HepG2 (cell line): Measurements from ENCODE around the gene PLEKHG4B. TPM values are rescaled to one million over a fixed set of nuclear protein-coding genes. Genes with fewer than 3 reads are reported as not detected.

Experiments used
- ATAC-seq: fragments of 200-7000 bp; cut with Tn5 transposase; 3 replicates; pipeline ENCODE4 v1.9.1; 2020; ENCODE audit warnings: mild to moderate bottlenecking, moderate library complexity
- BruUV-seq: library from RNA; stranded (reverse); fragments of 400-500 nt; replicated peaks from 2 replicates; lab custom pipeline; 2021; lab: Mats Ljungman, UMichigan
- CTCF ChIA-PET: fragments of 300-600 bp; formaldehyde crosslinking; extraction: SDS; loops from one replicate; lab custom pipeline; 2021; ENCODE audit warnings: low total read pairs, inconsistent platforms, low intra/inter-chr PET ratio; lab: Yijun Ruan, JAX
- POLR2A ChIA-PET: fragments of 350-600 bp; sonication (Branson Sonifier 250); formaldehyde crosslinking; loops from one replicate; lab custom pipeline; 2020; ENCODE audit warnings: antibody characterized with exemption, inconsistent platforms; lab: Yijun Ruan, JAX
- DNase-seq: peaks from one replicate; pipeline ENCODE4 v3.0.0-alpha.2; 2015; ENCODE audit warnings: low spot score
- FAIRE-seq: peaks from 3 replicates; lab custom pipeline; 2011; peaks lifted over from hg19 to GRCh38; lab: Jason Lieb, UNC
- H2AFZ ChIP-seq: one replicate; pipeline ENCODE4 v1.6.1; 2011; ENCODE audit warnings: low read length, inconsistent platforms
- H3K27ac ChIP-seq: fragments of 300-600 bp; 3 replicates; pipeline ENCODE4 v1.8.0; 2011; ENCODE audit warnings: mixed run types, mild to moderate bottlenecking, mixed read lengths, low read length, inconsistent platforms; ENCODE audit not compliant: insufficient read depth; ENCODE audit errors: extremely low read length
- H3K27me3 ChIP-seq, 2 experiments: fragments of 200-600 bp in 1 of 2; 2 replicates in 1 of 2; 3 replicates in 1 of 2; pipeline versions ENCODE4 v1.6.0 to v1.8.0; 2011; ENCODE audit warnings: low read length in 2 of 2, mild to moderate bottlenecking in 2 of 2, moderate library complexity in 2 of 2, inconsistent platforms in 1 of 2; ENCODE audit not compliant: insufficient read depth in 2 of 2, control insufficient read depth in 1 of 2
- H3K36me3 ChIP-seq, 2 experiments: fragments of 200-600 bp in 1 of 2; replicated peaks in 1 of 2; 2 replicates in 1 of 2; 3 replicates in 1 of 2; pipeline versions ENCODE4 v1.5.1 to v1.8.0; 2011; ENCODE audit warnings: low read length in 2 of 2, inconsistent platforms in 1 of 2; ENCODE audit not compliant: insufficient read depth in 2 of 2, control insufficient read depth in 1 of 2
- H3K4me1 ChIP-seq: 2 replicates; pipeline ENCODE4 v1.5.1; 2012; ENCODE audit warnings: low read length, inconsistent platforms; ENCODE audit not compliant: insufficient read depth
- H3K4me2 ChIP-seq: 2 replicates; pipeline ENCODE4 v1.6.0; 2011; ENCODE audit warnings: low read depth, low read length, inconsistent platforms
- H3K4me3 ChIP-seq, 3 experiments: fragments of 200-600 bp in 1 of 3; sonication (generic), shearing (Covaris generic) in 1 of 3; replicated peaks in 1 of 3; 2 replicates each; pipeline ENCODE4 v1.5.1; 2011 to 2016; ENCODE audit warnings: low read length in 3 of 3, inconsistent platforms in 2 of 3, low read depth in 2 of 3, mild to moderate bottlenecking in 2 of 3, control low read depth in 1 of 3, mixed read lengths in 1 of 3; ENCODE audit not compliant: insufficient read depth in 1 of 3
- H3K79me2 ChIP-seq: one replicate; pipeline ENCODE4 v1.6.1; 2011; ENCODE audit warnings: low read length, inconsistent platforms; ENCODE audit not compliant: insufficient read depth
- H3K9ac ChIP-seq: 2 replicates; pipeline ENCODE4 v1.6.0; 2011; ENCODE audit warnings: mild to moderate bottlenecking, low read depth, low read length, inconsistent platforms; ENCODE audit not compliant: insufficient read depth
- H3K9me3 ChIP-seq: 2 replicates; pipeline ENCODE4 v1.5.1; 2012; ENCODE audit warnings: mild to moderate bottlenecking, low read length
- H4K20me1 ChIP-seq: 2 replicates; pipeline ENCODE4 v1.6.0; 2011; ENCODE audit warnings: inconsistent platforms, mild to moderate bottlenecking, low read length, moderate library complexity; ENCODE audit not compliant: insufficient read depth
- BHLHE40 ChIP-seq: IDR thresholded peaks from 2 replicates; pipeline ENCODE4 v1.6.1; 2011; ENCODE audit warnings: low read length, improper control_type of control experiment
- CCAR2 ChIP-seq: fragments of 200-400 bp; formaldehyde crosslinking; optimal IDR thresholded peaks from 2 replicates; pipeline ENCODE3; 2018; ENCODE audit warnings: low read depth, mild to moderate bottlenecking, low read length, moderate library complexity
- E2F5 ChIP-seq: sonication (generic); formaldehyde crosslinking; conservative IDR thresholded peaks from 2 replicates; pipeline ENCODE4 v1.4.0; 2020; ENCODE audit warnings: missing genetic modification reagents
- HBP1 ChIP-seq: IDR thresholded peaks from 2 replicates; pipeline ENCODE4 v1.6.1; 2016; ENCODE audit warnings: low read depth, control low read depth
- HES4 ChIP-seq: sonication (generic); formaldehyde crosslinking; IDR thresholded peaks from 2 replicates; pipeline ENCODE4 v1.9.0; 2021; ENCODE audit warnings: mild to moderate bottlenecking, missing genetic modification reagents, borderline replicate concordance
- PAWR ChIP-seq: sonication (generic); formaldehyde crosslinking; IDR thresholded peaks from 2 replicates; pipeline ENCODE4 v1.4.0; 2020; ENCODE audit warnings: missing genetic modification reagents, mild to moderate bottlenecking, borderline replicate concordance
- PAX8 ChIP-seq: sonication (generic); formaldehyde crosslinking; IDR thresholded peaks from 2 replicates; pipeline ENCODE4 v1.8.0; 2022; ENCODE audit warnings: mild to moderate bottlenecking, missing genetic modification reagents, borderline replicate concordance
- REXO4 ChIP-seq: sonication (generic); formaldehyde crosslinking; IDR thresholded peaks from 2 replicates; pipeline ENCODE4 v1.8.0; 2022; ENCODE audit warnings: missing genetic modification reagents, mild to moderate bottlenecking, borderline replicate concordance
- SMAD3 ChIP-seq: sonication (generic); formaldehyde crosslinking; IDR thresholded peaks from 2 replicates; pipeline ENCODE4 v1.4.0; 2020; ENCODE audit warnings: missing genetic modification reagents
- SP140L ChIP-seq: sonication (generic); formaldehyde crosslinking; IDR thresholded peaks from 2 replicates; pipeline ENCODE4 v1.4.0; 2020; ENCODE audit warnings: missing genetic modification reagents, borderline replicate concordance
- THYN1 ChIP-seq: sonication (generic); formaldehyde crosslinking; IDR thresholded peaks from 2 replicates; pipeline ENCODE4 v1.8.1; 2023; ENCODE audit warnings: low read depth, mild to moderate bottlenecking, moderate library complexity, missing genetic modification reagents, borderline replicate concordance
- TOE1 ChIP-seq: sonication (generic); formaldehyde crosslinking; IDR thresholded peaks from 2 replicates; pipeline ENCODE4 v1.4.0; 2020; ENCODE audit warnings: mild to moderate bottlenecking, missing genetic modification reagents
- ZNF383 ChIP-seq: sonication (generic); formaldehyde crosslinking; IDR thresholded peaks from 2 replicates; pipeline ENCODE4 v1.4.0; 2020; ENCODE audit warnings: missing genetic modification reagents, mild to moderate bottlenecking, borderline replicate concordance
- ZNF605 ChIP-seq: sonication (generic); formaldehyde crosslinking; IDR thresholded peaks from 2 replicates; pipeline ENCODE4 v1.8.0; 2022; ENCODE audit warnings: mild to moderate bottlenecking, missing genetic modification reagents
- ZNF773 ChIP-seq: sonication (generic); formaldehyde crosslinking; IDR thresholded peaks from 2 replicates; pipeline ENCODE4 v1.4.0; 2020; ENCODE audit warnings: missing genetic modification reagents, borderline replicate concordance
- WGBS: methylation state at CpG from one replicate; pipeline ENCODE4 v1.1.6; 2017; ENCODE audit warnings: low lambda C conversion rate; 5-methylcytosine and 5-hydroxymethylcytosine counted together
- in situ Hi-C: cut with HindIII; loops from 2 replicates; pipeline ENCODE4 v1.10.0; 2017; ENCODE audit warnings: low pct_unique_long_range_greater_than_20kb; ENCODE audit not compliant: extremely low pct_ligation_motif_present
- intact Hi-C: fragments of 100-400 bp; cut with micrococcal nuclease; formaldehyde crosslinking; loops from one replicate; pipeline ENCODE4 v1.10.0; 2022; ENCODE audit not compliant: unreplicated experiment
- polyA plus RNA-seq, 8 experiments: library from polyadenylated mRNA; depleted of rRNA in 3 of 8; stranded (reverse) in 7 of 8; unstranded in 1 of 8; fragments of >200 nt; fragmentation: Illumina TruSeq in 4 of 8; extraction: Trizol in 4 of 8; gene quantifications; 2 replicates each; pipeline versions ENCODE4 v1.2.1 to v1.2.3, GENCODE V29; 2011 to 2016; ENCODE audit warnings: low read depth in 4 of 8, missing spikeins in 1 of 8, mixed read lengths in 1 of 8; ENCODE audit not compliant: insufficient read depth in 1 of 8
- total RNA-seq, 5 experiments: library from RNA; depleted of rRNA; stranded (reverse); fragments of >200 nt; fragmentation: Illumina TruSeq; extraction: Trizol; gene quantifications; 2 replicates each; pipeline ENCODE4 v1.2.3, GENCODE V29; 2016; ENCODE audit warnings: low read depth in 1 of 5
- TF ChIP-seq, protein P1 (sequence below): sonication (generic); formaldehyde crosslinking; IDR thresholded peaks from 2 replicates; pipeline ENCODE4 v1.4.0; 2020; ENCODE audit warnings: missing genetic modification reagents
- TF ChIP-seq, protein P2 (sequence below): sonication (generic); formaldehyde crosslinking; IDR thresholded peaks from 2 replicates; pipeline ENCODE4 v1.5.0; 2020; ENCODE audit warnings: missing genetic modification reagents
- TF ChIP-seq, protein P3 (sequence below): sonication (generic); formaldehyde crosslinking; IDR thresholded peaks from 2 replicates; pipeline ENCODE4 v1.5.0; 2020; ENCODE audit warnings: mild to moderate bottlenecking, missing genetic modification reagents

PLEKHG4B gene
- total and polyA plus RNA-seq, 2 of the 13 experiments (the other 11 are each of a cell fraction or from before 2014, with no cell fraction given), result 0.09 TPM; not detected in 1

DNA sequence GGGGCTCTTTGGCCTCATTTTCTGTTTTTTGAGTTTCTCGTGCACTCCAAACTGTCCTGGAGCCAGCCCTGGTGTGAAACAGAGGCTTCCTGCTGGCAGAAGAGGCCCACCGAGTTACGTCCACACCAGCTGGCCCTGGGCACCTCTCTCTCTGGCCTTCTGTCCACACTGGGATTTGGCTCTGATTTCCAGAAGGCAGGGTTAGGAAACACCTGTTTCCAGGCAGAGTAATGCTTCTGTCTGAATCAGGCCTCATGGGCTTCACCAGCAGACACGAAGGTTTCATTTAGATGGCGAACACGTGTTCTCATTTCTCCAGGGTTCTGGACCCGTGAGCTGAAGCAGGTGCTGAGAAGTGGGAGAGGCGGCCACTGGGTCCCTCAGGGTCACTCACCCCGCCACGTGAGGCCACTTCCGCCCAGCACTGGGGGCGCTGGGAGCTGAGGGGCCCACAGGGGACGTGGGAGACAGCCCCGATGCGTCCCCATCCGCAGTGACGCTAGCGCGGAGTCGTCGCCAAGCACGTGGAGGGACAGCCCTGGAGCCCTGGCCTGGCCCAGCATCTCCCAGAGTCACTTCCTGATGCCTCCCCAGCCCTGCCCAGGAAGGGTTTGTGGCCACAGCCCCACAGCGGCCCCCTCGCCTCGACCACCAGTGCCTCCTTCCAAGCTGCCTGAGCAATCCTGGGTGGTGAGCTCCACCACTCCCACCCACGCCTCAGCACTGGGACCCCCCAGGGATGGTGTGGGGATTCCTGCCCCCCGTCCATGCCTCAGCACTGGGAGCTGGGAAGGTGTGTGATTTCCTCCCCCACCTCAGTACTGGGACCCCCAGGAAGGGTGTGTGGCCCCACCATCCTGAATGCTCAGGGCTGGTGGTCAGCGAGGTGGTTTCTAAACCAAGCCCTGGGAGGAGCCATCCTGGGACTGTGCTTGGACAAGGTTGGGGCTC, 94.4 kb downstream of the PLEKHG4B start (continued):
- TF ChIP-seq SMAD3 (CRISPR knock-in tag) (no peak), PAWR (CRISPR knock-in tag) (no peak), HBP1 (CRISPR knock-in tag) (no peak)

- Histone ChIP-seq H3K4me2 (no peak overlapping the region), H2AFZ (no peak overlapping the region), H3K27me3 (peaks cover 0 to 26% of the 10 kb centered on the region in 2 experiments; a peak in 3 of 5 replicates), H3K79me2 (no peaks in the 10 kb centered on the region), H3K4me3 (no peak overlapping the region), H3K36me3 (no peaks in the 10 kb centered on the region), H3K4me1 (peaks cover 23% of the 10 kb centered on the region), H3K27ac (no peak overlapping the region), H3K9ac (no peak overlapping the region), H3K9me3 (no peaks in the 10 kb centered on the region), H4K20me1 (no peaks in the 10 kb centered on the region)
- WGBS, result 50% methylated on average over 2 of the region's 13 CpGs
- in situ Hi-C loops (no loop called here), intact Hi-C loops (no loop called here)
- ChIA-PET CTCF (no interaction called here), POLR2A (interaction anchor here (2.1 kb wide), 1 partner anchor 84 kb away, joined by 8 read pairs; the partner anchor contains the start of gene PDCD6)
- no TSS peak for BruUV-seq
- DNase-seq (no peak), FAIRE-seq (no peak), ATAC-seq (no peak)
- no peak for TF ChIP-seq E2F5 (CRISPR knock-in tag)
- TF ChIP-seq CCAR2, result no peak
- TF ChIP-seq THYN1 (CRISPR knock-in tag), result no peak
- no peak for TF ChIP-seq REXO4 (CRISPR knock-in tag)
- TF ChIP-seq PAX8 (CRISPR knock-in tag), result no peak
- no peak for TF ChIP-seq ZNF773 (CRISPR knock-in tag)
- TF ChIP-seq, protein P1, sequence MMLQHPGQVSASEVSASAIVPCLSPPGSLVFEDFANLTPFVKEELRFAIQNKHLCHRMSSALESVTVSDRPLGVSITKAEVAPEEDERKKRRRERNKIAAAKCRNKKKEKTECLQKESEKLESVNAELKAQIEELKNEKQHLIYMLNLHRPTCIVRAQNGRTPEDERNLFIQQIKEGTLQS (CRISPR knock-in tag), result no peak
- TF ChIP-seq ZNF383 (CRISPR knock-in tag), result no peak
- TF ChIP-seq, protein P2, sequence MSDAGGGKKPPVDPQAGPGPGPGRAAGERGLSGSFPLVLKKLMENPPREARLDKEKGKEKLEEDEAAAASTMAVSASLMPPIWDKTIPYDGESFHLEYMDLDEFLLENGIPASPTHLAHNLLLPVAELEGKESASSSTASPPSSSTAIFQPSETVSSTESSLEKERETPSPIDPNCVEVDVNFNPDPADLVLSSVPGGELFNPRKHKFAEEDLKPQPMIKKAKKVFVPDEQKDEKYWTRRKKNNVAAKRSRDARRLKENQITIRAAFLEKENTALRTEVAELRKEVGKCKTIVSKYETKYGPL (CRISPR knock-in tag), result no peak
- TF ChIP-seq, protein P3, sequence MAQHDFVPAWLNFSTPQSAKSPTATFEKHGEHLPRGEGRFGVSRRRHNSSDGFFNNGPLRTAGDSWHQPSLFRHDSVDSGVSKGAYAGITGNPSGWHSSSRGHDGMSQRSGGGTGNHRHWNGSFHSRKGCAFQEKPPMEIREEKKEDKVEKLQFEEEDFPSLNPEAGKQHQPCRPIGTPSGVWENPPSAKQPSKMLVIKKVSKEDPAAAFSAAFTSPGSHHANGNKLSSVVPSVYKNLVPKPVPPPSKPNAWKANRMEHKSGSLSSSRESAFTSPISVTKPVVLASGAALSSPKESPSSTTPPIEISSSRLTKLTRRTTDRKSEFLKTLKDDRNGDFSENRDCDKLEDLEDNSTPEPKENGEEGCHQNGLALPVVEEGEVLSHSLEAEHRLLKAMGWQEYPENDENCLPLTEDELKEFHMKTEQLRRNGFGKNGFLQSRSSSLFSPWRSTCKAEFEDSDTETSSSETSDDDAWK, result no peak
- TF ChIP-seq TOE1 (CRISPR knock-in tag), result no peak
- no peak for TF ChIP-seq ZNF605
- TF ChIP-seq HES4 (CRISPR knock-in tag), result no peak
- TF ChIP-seq BHLHE40, result no peak
- TF ChIP-seq SP140L (CRISPR knock-in tag), result no peak
Measured at GRCh38 chr5:187042-187431, 95.1 kb downstream of the PLEKHG4B start.
